Esophagus muscularis mucosa (tissue), 4 donors: Measurements from ENCODE around the gene OTX2. TPM values are rescaled to one million over a fixed set of nuclear protein-coding genes. Genes with fewer than 3 reads are reported as not detected.

Source experiments
- DNase-seq: peaks from one replicate; pipeline ENCODE4 v3.0.0-alpha.2; 2017; ENCODE audit errors: extremely low spot score
- H3K27ac ChIP-seq, 4 donors: fragments of 200-600 bp; sonication (generic); replicated peaks in 1 of 4; 1 replicate in 3 of 4; 2 replicates in 1 of 4; pipeline ENCODE4 v1.5.1; 2016 to 2019; ENCODE audit warnings: mild to moderate bottlenecking in 1 of 4
- H3K27me3 ChIP-seq, 4 donors: fragments of 200-600 bp; sonication (generic); one replicate each; pipeline versions ENCODE4 v1.5.1 to v1.6.0; 2016 to 2019
- H3K36me3 ChIP-seq, 4 donors: fragments of 200-600 bp; sonication (generic); one replicate each; pipeline ENCODE4 v1.5.1; 2016 to 2019
- H3K4me1 ChIP-seq, 4 donors: fragments of 200-600 bp; sonication (generic); one replicate each; pipeline ENCODE4 v1.5.1; 2016 to 2019
- H3K4me3 ChIP-seq, 4 donors: fragments of 200-600 bp; sonication (generic); 1 replicate in 2 of 4; 2 replicates in 2 of 4; pipeline ENCODE4 v1.5.1; 2016 to 2019; ENCODE audit warnings: mild to moderate bottlenecking in 4 of 4, moderate library complexity in 1 of 4
- H3K9me3 ChIP-seq, 4 donors: fragments of 200-600 bp; sonication (generic); 1 replicate in 3 of 4; 2 replicates in 1 of 4; pipeline ENCODE4 v1.5.1; 2016 to 2019
- EP300 ChIP-seq: sonication (generic); formaldehyde crosslinking; IDR thresholded peaks from one replicate; pipeline ENCODE4 v1.6.1; 2017; ENCODE audit warnings: antibody characterized with exemption
- POLR2A ChIP-seq: fragments of 450-650 bp; IDR thresholded peaks from one replicate; pipeline ENCODE4 v1.6.1; 2017; ENCODE audit warnings: antibody characterized with exemption, moderate library complexity, mild to moderate bottlenecking, low read depth
- POLR2AphosphoS5 ChIP-seq, 2 donors: sonication (generic); formaldehyde crosslinking; IDR thresholded peaks; one replicate each; pipeline ENCODE4 v1.6.1; 2017; ENCODE audit warnings: antibody characterized with exemption in 2 of 2
- WGBS: methylation state at CpG from one replicate; pipeline ENCODE4 v1.1.5; 2018; 5-methylcytosine and 5-hydroxymethylcytosine counted together
- intact Hi-C: fragments of 100-400 bp; cut with DNase I; formaldehyde crosslinking; loops from one replicate; pipeline ENCODE4 v1.15.1; 2023
- total RNA-seq, 4 donors: library from RNA; depleted of rRNA; stranded (reverse); fragments of >200 nt; gene quantifications; one replicate each; pipeline versions ENCODE4 v1.1.0 to v1.2.1, GENCODE V29; 2016
- TF ChIP-seq, protein P1 (sequence below), 3 experiments: fragments of 200-600 bp in 2 of 3; fragments of 450-650 bp in 1 of 3; sonication (generic) in 2 of 3; IDR thresholded peaks; one replicate each; pipeline ENCODE4 v1.5.1; 2017 to 2019; ENCODE audit warnings: antibody characterized with exemption in 3 of 3, mild to moderate bottlenecking in 2 of 3, moderate library complexity in 1 of 3

OTX2 gene
- total RNA-seq, 4 donors from 2014 or later = not detected

DNA sequence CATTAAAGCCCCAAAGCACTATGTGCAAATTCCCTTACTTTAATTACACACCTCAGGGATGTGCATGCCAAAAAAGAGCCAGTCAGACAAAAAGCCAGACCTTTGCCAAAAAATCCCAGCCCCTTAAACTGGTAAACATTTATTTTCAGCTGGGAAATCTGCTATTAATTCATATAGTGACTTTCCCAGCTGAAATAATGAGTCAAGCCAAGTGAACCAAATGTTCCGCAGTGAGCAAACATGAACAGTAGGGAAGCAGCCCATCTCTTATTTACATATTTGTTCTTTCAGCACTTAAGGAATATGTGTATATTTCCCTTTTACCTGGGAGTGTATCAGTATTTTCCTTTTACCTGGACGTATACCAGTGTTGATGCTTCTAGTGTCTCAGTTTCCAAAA, 44.0 kb upstream of the OTX2 start:
- no peaks in the 10 kb centered on the region for H3K4me1 ChIP-seq
- TF ChIP-seq, protein P1, sequence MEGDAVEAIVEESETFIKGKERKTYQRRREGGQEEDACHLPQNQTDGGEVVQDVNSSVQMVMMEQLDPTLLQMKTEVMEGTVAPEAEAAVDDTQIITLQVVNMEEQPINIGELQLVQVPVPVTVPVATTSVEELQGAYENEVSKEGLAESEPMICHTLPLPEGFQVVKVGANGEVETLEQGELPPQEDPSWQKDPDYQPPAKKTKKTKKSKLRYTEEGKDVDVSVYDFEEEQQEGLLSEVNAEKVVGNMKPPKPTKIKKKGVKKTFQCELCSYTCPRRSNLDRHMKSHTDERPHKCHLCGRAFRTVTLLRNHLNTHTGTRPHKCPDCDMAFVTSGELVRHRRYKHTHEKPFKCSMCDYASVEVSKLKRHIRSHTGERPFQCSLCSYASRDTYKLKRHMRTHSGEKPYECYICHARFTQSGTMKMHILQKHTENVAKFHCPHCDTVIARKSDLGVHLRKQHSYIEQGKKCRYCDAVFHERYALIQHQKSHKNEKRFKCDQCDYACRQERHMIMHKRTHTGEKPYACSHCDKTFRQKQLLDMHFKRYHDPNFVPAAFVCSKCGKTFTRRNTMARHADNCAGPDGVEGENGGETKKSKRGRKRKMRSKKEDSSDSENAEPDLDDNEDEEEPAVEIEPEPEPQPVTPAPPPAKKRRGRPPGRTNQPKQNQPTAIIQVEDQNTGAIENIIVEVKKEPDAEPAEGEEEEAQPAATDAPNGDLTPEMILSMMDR (IDR thresholded peaks at IDR 0.05) = no peak
- TF ChIP-seq EP300 (no peak), POLR2AphosphoS5 (IDR thresholded peaks at IDR 0.05) (no peak), POLR2A (no peak)
- intact Hi-C loops = no loop called here
- no peak for DNase-seq
- H3K36me3 ChIP-seq = no peaks in the 10 kb centered on the region
- peaks cover 0 to 61% (median 4%) of the 10 kb centered on the region in 4 donors for H3K27me3 ChIP-seq
- H3K9me3 ChIP-seq = no peaks in the 10 kb centered on the region
- no peak overlapping the region for H3K27ac ChIP-seq
- no peak overlapping the region for H3K4me3 ChIP-seq
- 57% methylated on average over 2 of the region's 2 CpGs for WGBS

DNA sequence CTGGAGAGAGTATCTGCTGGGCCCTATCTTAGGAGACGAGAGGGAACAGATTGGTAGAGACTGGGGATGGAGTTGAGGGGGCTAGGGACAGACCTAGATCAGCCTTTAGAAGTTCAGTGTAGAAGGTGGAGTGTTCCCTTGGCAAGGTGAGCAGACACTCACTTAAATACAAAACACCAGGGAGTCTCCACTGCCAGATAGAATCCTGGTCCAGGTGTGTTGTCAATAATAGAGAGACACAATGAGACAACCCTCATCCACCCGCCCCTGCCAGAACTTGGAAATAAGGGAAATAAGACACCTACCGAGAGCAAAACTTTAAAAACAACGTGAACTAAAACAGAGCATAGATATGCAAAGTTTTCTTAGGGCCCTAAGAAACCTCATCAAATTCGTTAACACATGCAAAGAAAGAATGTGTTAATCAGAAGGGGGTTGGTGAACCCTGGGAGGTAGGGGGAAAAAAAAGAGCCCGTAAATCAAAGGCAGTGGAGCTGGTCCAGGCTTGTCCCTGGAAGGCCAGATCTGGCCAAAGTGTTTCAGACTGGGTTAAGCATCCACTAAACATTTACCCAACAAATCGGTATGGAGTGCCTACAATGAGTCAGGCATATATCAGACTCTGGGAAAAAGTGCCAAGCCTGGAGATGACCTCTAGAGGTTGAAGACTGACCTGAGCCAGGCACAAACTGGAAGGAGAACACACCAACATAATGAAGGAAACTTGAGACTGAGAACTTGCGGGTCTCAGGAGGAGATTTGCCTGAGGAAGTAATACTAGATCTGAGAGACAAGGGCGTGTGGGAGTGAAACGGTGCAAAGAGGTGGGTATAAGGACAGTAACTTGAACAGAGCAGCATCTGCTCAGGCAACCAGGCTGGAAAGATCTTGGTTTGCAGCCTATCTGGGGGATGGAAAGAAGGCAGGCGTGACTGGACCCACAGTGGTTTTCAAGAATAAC, 37.0 kb upstream of the OTX2 start:
- 33% methylated on average over 11 of the region's 11 CpGs for WGBS
- no peak for TF ChIP-seq POLR2A
- TF ChIP-seq POLR2AphosphoS5 (IDR thresholded peaks at IDR 0.05) = no peak
- no peak for TF ChIP-seq EP300
- TF ChIP-seq, protein P1 (IDR thresholded peaks at IDR 0.05) = no peak
- intact Hi-C loops = no loop called here

DNA sequence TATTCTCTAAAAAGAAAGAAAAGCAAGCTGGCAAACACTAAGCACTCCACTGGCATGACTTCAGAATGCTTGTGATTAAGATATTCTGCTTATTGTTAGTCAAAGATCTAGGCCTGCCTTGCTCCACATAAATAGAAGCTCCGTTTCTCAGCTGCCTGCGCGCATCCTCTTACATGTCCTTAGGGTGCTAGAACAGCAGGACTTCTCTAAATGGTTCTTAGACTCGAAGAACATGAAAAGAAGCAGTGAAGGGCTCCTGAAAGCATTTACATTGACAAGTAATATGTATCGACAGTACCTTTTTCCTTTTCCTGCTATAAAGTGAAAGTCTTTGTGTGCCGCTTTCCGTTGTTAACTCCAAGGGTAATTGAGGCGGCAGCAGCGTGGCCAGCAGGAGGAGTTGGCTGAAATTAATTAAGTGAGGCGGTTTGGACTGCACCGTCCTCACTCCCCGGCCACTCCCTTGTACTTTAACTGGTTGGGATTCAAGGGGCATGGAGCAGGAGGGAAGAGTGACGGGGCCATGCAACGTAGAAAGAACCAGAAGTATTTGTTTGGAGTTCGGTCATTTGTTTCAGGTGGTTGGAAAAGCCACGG, 34.2 kb upstream of the OTX2 start:
- H3K36me3 ChIP-seq = no peaks in the 10 kb centered on the region
- no peaks in the 10 kb centered on the region for H3K4me1 ChIP-seq
- no peak overlapping the region for H3K4me3 ChIP-seq
- TF ChIP-seq, protein P1 (IDR thresholded peaks at IDR 0.05) = no peak
- TF ChIP-seq POLR2AphosphoS5 (IDR thresholded peaks at IDR 0.05) = no peak
- no peak for TF ChIP-seq EP300
- TF ChIP-seq POLR2A = no peak
- DNase-seq = no peak
- H3K27me3 ChIP-seq = peaks cover 0 to 45% (median 0%) of the 10 kb centered on the region in 4 donors
- 32% methylated on average over 16 of the region's 16 CpGs for WGBS
- no peak overlapping the region for H3K27ac ChIP-seq
- intact Hi-C loops = no loop called here
- H3K9me3 ChIP-seq = no peaks in the 10 kb centered on the region

More for the DNA sequence above, 37.0 kb upstream of the OTX2 start:
- Histone ChIP-seq H3K9me3 (no peaks in the 10 kb centered on the region), H3K4me3 (no peak overlapping the region), H3K36me3 (no peaks in the 10 kb centered on the region), H3K4me1 (no peaks in the 10 kb centered on the region), H3K27me3 (peaks cover 0 to 55% (median 0%) of the 10 kb centered on the region in 4 donors), H3K27ac (no peak overlapping the region)
- DNase-seq = no peak

DNA sequence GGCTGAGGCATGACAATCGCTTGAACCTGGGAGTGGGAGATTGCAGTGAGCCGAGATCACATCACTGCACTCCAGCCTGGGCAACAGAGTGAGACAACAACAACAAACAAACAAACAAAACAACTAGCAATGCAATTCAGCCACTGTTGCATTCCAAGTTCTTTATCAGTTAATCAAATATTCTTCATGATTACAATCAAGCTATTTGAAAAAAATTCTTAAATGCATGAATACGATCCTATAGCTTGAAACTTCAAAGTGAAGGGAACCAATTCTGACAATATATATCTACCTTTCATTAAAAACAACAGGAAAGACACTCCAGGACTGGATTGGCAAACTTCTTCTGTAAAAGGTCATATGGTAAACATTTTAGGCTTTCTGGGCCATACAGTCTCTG, 31.3 kb upstream of the OTX2 start:
- Histone ChIP-seq H3K4me1 (no peaks in the 10 kb centered on the region), H3K36me3 (no peaks in the 10 kb centered on the region), H3K4me3 (no peak overlapping the region), H3K27me3 (peaks cover 0 to 30% (median 0%) of the 10 kb centered on the region in 4 donors), H3K9me3 (no peaks in the 10 kb centered on the region), H3K27ac (no peak overlapping the region)
- WGBS = 82% methylated on average over 3 of the region's 3 CpGs
- no peak for DNase-seq
- TF ChIP-seq POLR2AphosphoS5 (IDR thresholded peaks at IDR 0.05) (no peak), EP300 (no peak), POLR2A (no peak)
- TF ChIP-seq, protein P1 (IDR thresholded peaks at IDR 0.05) = no peak
- intact Hi-C loops = no loop called here
